Duodenal mucosa (tissue), 2 donors: Measurements from ENCODE around the gene KIF13A.
"Not testable (repeated sequence)": the region's sequence is repeated elsewhere in the genome, so short reads cannot be mapped to it uniquely, and the experiment has no call there.

Experiments
- H3K27ac ChIP-seq: one replicate; pipeline ENCODE4 v1.7.0; 2013; ENCODE audit warnings: low read depth, low read length
- H3K27me3 ChIP-seq, 2 donors: one replicate each; pipeline ENCODE4 v1.7.0; 2013; ENCODE audit warnings: low read length in 2 of 2, control low read depth in 1 of 2; ENCODE audit not compliant: insufficient read depth in 2 of 2, control insufficient read depth in 1 of 2
- H3K36me3 ChIP-seq, 2 donors: one replicate each; pipeline ENCODE4 v1.7.0; 2013; ENCODE audit warnings: low read length in 2 of 2, control low read depth in 1 of 2; ENCODE audit not compliant: insufficient read depth in 2 of 2, control insufficient read depth in 1 of 2
- H3K4me1 ChIP-seq, 2 donors: one replicate each; pipeline ENCODE4 v1.7.0; 2013; ENCODE audit warnings: low read length in 2 of 2, control low read depth in 1 of 2; ENCODE audit not compliant: insufficient read depth in 2 of 2, control insufficient read depth in 1 of 2
- H3K4me3 ChIP-seq, 2 donors: one replicate each; pipeline ENCODE4 v1.7.0; 2013; ENCODE audit warnings: low read length in 2 of 2, low read depth in 1 of 2
- H3K9ac ChIP-seq, 2 donors: one replicate each; pipeline ENCODE4 v1.7.0; 2013; ENCODE audit warnings: low read length in 2 of 2, low read depth in 1 of 2
- H3K9me3 ChIP-seq, 2 donors: one replicate each; pipeline ENCODE4 v1.7.0; 2013; ENCODE audit warnings: low read length in 2 of 2, control low read depth in 1 of 2; ENCODE audit not compliant: control insufficient read depth in 1 of 2

The KIF13A gene

GRCh38 chr6:17771609-17772008 is 215.8 kb downstream of the KIF13A start:
- H3K9me3 ChIP-seq: no peaks in the 10 kb centered on the region
- H3K27me3 ChIP-seq: no peaks in the 10 kb centered on the region
- H3K9ac ChIP-seq: no peak overlapping the region
- H3K4me3 ChIP-seq: no peak overlapping the region
- no peaks in the 10 kb centered on the region for H3K4me1 ChIP-seq
- H3K27ac ChIP-seq: no peak overlapping the region
- peaks cover 18 to 72% of the 10 kb centered on the region in 2 donors for H3K36me3 ChIP-seq

- Histone ChIP-seq H3K4me1 (no peaks in the 10 kb centered on the region), H3K27ac (no peak overlapping the region), H3K9ac (no peak overlapping the region), H3K27me3 (no peaks in the 10 kb centered on the region), H3K36me3 (peaks cover 27 to 66% of the 10 kb centered on the region in 2 donors), H3K4me3 (no peak overlapping the region), H3K9me3 (no peaks in the 10 kb centered on the region)
These were observed 218.6 kb downstream of the KIF13A start for GRCh38 chr6:17768881-17769280.

GRCh38 chr6:17768388-17768787 is 219.0 kb downstream of the KIF13A start:
- H3K4me1 ChIP-seq: no peaks in the 10 kb centered on the region
- no peak overlapping the region for H3K4me3 ChIP-seq
- no peak overlapping the region for H3K9ac ChIP-seq
- H3K27me3 ChIP-seq: no peaks in the 10 kb centered on the region
- H3K36me3 ChIP-seq: peaks cover 29 to 66% of the 10 kb centered on the region in 2 donors
- H3K9me3 ChIP-seq: no peaks in the 10 kb centered on the region
- H3K27ac ChIP-seq: no peak overlapping the region

- no peaks in the 10 kb centered on the region for H3K9me3 ChIP-seq
- H3K4me3 ChIP-seq: no peak overlapping the region
- peaks cover 26 to 44% of the 10 kb centered on the region in 2 donors for H3K36me3 ChIP-seq
- H3K27me3 ChIP-seq: no peaks in the 10 kb centered on the region
- no peaks in the 10 kb centered on the region for H3K4me1 ChIP-seq
- H3K9ac ChIP-seq: no peak overlapping the region
- H3K27ac ChIP-seq: no peak overlapping the region
These were observed 224.8 kb downstream of the KIF13A start for GRCh38 chr6:17762651-17763050.

- H3K36me3 ChIP-seq: peaks cover 11 to 21% of the 10 kb centered on the region in 2 donors
- no peak overlapping the region for H3K4me3 ChIP-seq
- no peaks in the 10 kb centered on the region for H3K4me1 ChIP-seq
- no peak overlapping the region for H3K9ac ChIP-seq
- H3K27me3 ChIP-seq: no peaks in the 10 kb centered on the region
- no peaks in the 10 kb centered on the region for H3K9me3 ChIP-seq
- H3K27ac ChIP-seq: no peak overlapping the region
These were observed 229.3 kb downstream of the KIF13A start for GRCh38 chr6:17758119-17758518.

GRCh38 chr6:17754254-17754653 is 233.2 kb downstream of the KIF13A start:
- Histone ChIP-seq H3K4me1 (no peaks in the 10 kb centered on the region), H3K9ac (no peak overlapping the region), H3K27ac (no peak overlapping the region), H3K36me3 (no peaks in the 10 kb centered on the region), H3K9me3 (no peaks in the 10 kb centered on the region), H3K27me3 (no peaks in the 10 kb centered on the region), H3K4me3 (no peak overlapping the region)

GRCh38 chr6:17745324-17745723 is 242.1 kb downstream of the KIF13A start:
- H3K27me3 ChIP-seq, H3K27ac ChIP-seq, H3K4me3 ChIP-seq, H3K4me1 ChIP-seq, H3K36me3 ChIP-seq, H3K9me3 ChIP-seq, H3K9ac ChIP-seq: not testable (repeated sequence)

- not testable (repeated sequence) for H3K27me3 ChIP-seq, H3K27ac ChIP-seq, H3K4me1 ChIP-seq, H3K36me3 ChIP-seq, H3K4me3 ChIP-seq, H3K9me3 ChIP-seq, H3K9ac ChIP-seq
These were observed 242.6 kb downstream of the KIF13A start for GRCh38 chr6:17744757-17745308.

- Histone ChIP-seq H3K36me3 (no peaks in the 10 kb centered on the region), H3K9ac (no peak overlapping the region)
These were observed 243.2 kb downstream of the KIF13A start for GRCh38 chr6:17744019-17744756.

GRCh38 chr6:17741507-17741906 is 245.9 kb downstream of the KIF13A start:
- Histone ChIP-seq H3K36me3 (no peaks in the 10 kb centered on the region), H3K9ac (no peak overlapping the region), H3K27ac (no peak overlapping the region), H3K4me1 (no peaks in the 10 kb centered on the region), H3K9me3 (peaks cover 12 to 21% of the 10 kb centered on the region in 2 donors), H3K4me3 (no peak overlapping the region), H3K27me3 (no peaks in the 10 kb centered on the region)

More at GRCh38 chr6:17744019-17744756, 243.2 kb downstream of the KIF13A start:
- H3K4me1 ChIP-seq: no peaks in the 10 kb centered on the region
- no peaks in the 10 kb centered on the region for H3K27me3 ChIP-seq
- H3K27ac ChIP-seq: no peak overlapping the region
- H3K4me3 ChIP-seq: no peak overlapping the region
- H3K9me3 ChIP-seq: no peaks in the 10 kb centered on the region
